ENCODE data around the gene BCR.
"Not testable (repeated sequence)": the region's sequence is repeated elsewhere in the genome, so short reads cannot be mapped to it uniquely, and the experiment has no call there.

Gene BCR

DNA sequence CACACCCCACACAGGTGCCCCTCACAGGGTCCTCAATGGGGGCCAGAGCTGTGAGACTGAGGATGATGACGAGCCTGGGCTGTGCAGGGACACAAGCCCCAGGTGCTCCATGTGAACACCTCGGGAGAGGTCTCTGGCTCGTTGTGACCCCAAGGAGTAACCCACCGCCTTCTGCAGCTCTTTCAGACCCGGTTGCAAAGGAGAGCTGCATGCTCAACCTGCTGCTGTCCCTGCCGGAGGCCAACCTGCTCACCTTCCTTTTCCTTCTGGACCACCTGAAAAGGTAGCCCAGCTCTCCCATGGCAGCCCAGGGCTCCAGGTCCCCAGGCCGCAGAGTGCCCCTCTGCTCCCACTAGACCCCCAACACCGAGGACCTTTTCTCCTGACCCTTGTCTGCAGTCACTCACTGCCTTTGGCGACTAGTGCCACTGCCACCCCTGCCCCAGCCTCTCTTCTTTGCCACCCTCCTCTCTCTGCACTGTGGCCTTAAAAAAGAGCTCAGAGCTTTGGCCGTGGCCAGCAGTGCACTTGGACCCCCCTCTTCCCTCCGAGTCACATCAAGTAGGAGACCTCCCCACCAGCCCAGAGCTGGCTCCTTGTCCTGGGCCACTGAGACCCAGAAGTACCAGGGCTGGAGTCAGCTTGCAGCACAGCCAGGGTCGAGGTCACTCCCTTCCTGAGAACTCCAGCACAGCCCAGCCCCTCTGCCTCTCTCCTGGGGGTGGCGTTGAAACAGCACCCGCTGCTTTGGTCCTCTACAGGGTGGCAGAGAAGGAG, 133.7 kb downstream of the BCR start:
- Histone ChIP-seq H3K27me3 (ENCODE audit: control insufficient read depth in 1 of 2, insufficient read depth in 2 of 2, low read length in 2 of 2) (no peaks in the 10 kb centered on the region), H3K9ac (ENCODE audit: low read length in 2 of 2) (no peak overlapping the region), H3K4me1 (ENCODE audit: control insufficient read depth, insufficient read depth, low read length) (no peaks in the 10 kb centered on the region), H3K36me3 (ENCODE audit: control insufficient read depth in 2 of 2, insufficient read depth in 2 of 2, low read length in 2 of 2) (peaks cover 7 to 15% of the 10 kb centered on the region in 2 donors), H3K9me3 (ENCODE audit: control insufficient read depth in 2 of 2, low read length in 2 of 2) (no peaks in the 10 kb centered on the region), H3K27ac (ENCODE audit: low read length) (no peak overlapping the region), H3K4me3 (ENCODE audit: low read length in 2 of 2) (no peak overlapping the region)

GRCh38 chr22:23315341-23315917, 135.1 kb downstream of the BCR start:
- Histone ChIP-seq H3K9ac (ENCODE audit: low read length in 2 of 2) (no peak overlapping the region), H3K9me3 (ENCODE audit: control insufficient read depth in 2 of 2, low read length in 2 of 2) (no peaks in the 10 kb centered on the region), H3K4me1 (ENCODE audit: control insufficient read depth, insufficient read depth, low read length) (no peaks in the 10 kb centered on the region), H3K4me3 (ENCODE audit: low read length in 2 of 2) (no peak overlapping the region), H3K27ac (ENCODE audit: low read length) (no peak overlapping the region), H3K36me3 (ENCODE audit: control insufficient read depth in 2 of 2, insufficient read depth in 2 of 2, low read length in 2 of 2) (peaks cover 7 to 15% of the 10 kb centered on the region in 2 donors), H3K27me3 (ENCODE audit: control insufficient read depth in 1 of 2, insufficient read depth in 2 of 2, low read length in 2 of 2) (no peaks in the 10 kb centered on the region)

GRCh38 chr22:23316596-23316995, 136.3 kb downstream of the BCR start:
- not testable (repeated sequence) for H3K9ac ChIP-seq (ENCODE audit: low read length in 2 of 2); H3K4me1 ChIP-seq (ENCODE audit: control insufficient read depth, insufficient read depth, low read length); H3K27me3 ChIP-seq (ENCODE audit: control insufficient read depth in 1 of 2, insufficient read depth in 2 of 2, low read length in 2 of 2); H3K27ac ChIP-seq (ENCODE audit: low read length); H3K4me3 ChIP-seq (ENCODE audit: low read length in 2 of 2); H3K9me3 ChIP-seq (ENCODE audit: control insufficient read depth in 2 of 2, low read length in 2 of 2)
- H3K36me3 ChIP-seq (ENCODE audit: control insufficient read depth in 2 of 2, insufficient read depth in 2 of 2, low read length in 2 of 2): peaks cover 7 to 15% of the 10 kb centered on the region in 2 donors

DNA sequence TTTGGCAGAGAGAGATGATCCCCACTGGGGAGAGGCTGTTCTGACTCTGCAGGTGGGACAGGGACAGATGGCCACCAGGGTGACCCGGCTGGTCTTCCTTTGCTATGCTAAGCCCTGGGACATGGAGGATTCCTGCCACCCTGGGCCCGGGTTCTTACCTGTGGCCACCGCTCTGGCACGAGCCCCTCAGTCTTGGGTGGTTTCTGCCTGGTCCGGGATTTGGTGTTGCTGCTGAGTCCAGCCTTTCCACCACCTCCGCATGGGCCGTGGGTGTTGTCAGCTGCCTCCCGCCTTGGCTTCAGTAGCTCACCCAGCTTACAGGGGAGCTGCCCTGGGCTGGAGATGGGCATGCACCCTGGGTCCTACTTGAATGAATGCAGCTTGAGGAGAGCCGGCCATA, 138.0 kb downstream of the BCR start:
- peaks cover 4 to 13% of the 10 kb centered on the region in 2 donors for H3K36me3 ChIP-seq (ENCODE audit: control insufficient read depth in 2 of 2, insufficient read depth in 2 of 2, low read length in 2 of 2)
- not testable (repeated sequence) for H3K27ac ChIP-seq (ENCODE audit: low read length)

DNA sequence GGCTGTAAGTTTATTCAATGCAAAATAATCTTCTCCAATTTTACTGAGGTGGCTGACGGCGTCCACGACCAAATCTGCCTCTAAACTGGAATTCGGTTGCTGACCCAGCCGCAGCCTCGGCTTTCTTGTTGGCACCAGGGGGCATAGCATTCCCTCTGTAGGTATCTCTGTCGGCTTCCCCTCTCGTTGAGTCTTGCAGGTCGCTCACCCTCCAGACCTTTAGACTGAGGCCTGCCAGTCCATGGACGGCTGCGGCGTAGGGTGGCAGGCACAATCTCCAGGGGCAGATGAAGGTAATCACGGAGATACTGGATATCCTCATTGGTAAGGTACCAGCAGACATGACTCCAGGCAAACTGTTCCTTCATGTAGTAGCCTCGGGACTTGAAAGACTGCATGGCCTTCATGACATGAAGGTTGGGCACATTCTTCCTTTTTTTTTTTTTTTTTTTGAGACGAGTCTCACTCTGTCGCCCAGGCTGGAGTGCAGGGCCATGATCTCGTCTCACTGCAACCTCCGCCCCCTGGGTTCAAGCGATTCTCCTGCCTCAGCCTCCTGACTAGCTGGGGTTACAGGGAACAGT, 142.3 kb downstream of the BCR start:
- H3K27me3 ChIP-seq (ENCODE audit: control insufficient read depth in 1 of 2, insufficient read depth in 2 of 2, low read length in 2 of 2); H3K27ac ChIP-seq (ENCODE audit: low read length); H3K36me3 ChIP-seq (ENCODE audit: control insufficient read depth in 2 of 2, insufficient read depth in 2 of 2, low read length in 2 of 2); H3K4me1 ChIP-seq (ENCODE audit: control insufficient read depth, insufficient read depth, low read length); H3K9me3 ChIP-seq (ENCODE audit: control insufficient read depth in 2 of 2, low read length in 2 of 2); H3K9ac ChIP-seq (ENCODE audit: low read length in 2 of 2); H3K4me3 ChIP-seq (ENCODE audit: low read length in 2 of 2): not testable (repeated sequence)

More for the DNA sequence above, 138.0 kb downstream of the BCR start:
- H3K27me3 ChIP-seq (ENCODE audit: control insufficient read depth in 1 of 2, insufficient read depth in 2 of 2, low read length in 2 of 2); H3K9me3 ChIP-seq (ENCODE audit: control insufficient read depth in 2 of 2, low read length in 2 of 2); H3K9ac ChIP-seq (ENCODE audit: low read length in 2 of 2); H3K4me3 ChIP-seq (ENCODE audit: low read length in 2 of 2); H3K4me1 ChIP-seq (ENCODE audit: control insufficient read depth, insufficient read depth, low read length): not testable (repeated sequence)

DNA sequence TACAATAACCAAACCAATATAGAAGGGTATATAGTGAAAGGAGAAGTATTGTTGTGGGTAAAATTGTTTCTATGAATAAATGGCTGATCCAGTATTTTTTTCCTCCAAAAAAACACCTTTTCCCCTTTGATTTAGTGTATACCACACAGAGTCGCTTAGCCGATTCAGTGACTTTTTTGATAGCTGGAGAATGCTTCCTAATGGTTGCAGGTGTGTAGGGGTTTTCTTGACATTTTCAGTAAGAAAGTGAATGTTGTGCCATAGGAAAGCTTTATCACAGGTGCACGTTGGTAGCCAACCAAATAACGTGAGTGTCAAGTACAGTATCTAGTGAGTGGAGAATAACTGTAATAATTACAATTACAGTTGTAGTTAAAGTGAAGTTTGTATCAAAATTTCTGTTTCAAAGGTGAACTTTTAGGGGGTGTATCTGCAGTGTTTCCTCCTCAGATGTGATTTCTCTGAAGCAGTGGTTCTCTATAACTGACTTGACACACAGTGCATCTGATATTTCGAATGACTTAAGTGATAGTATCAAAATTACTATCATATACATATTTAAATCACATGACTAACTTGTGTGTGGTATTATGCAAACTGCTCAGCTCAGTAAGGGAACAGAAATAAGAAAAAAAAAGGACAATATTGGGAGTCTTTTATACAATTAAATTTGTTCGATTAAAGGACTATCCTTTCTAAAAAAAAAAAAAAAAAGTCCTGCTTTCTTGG, 143.8 kb downstream of the BCR start:
- not testable (repeated sequence) for H3K4me3 ChIP-seq (ENCODE audit: low read length in 2 of 2); H3K9ac ChIP-seq (ENCODE audit: low read length in 2 of 2); H3K9me3 ChIP-seq (ENCODE audit: control insufficient read depth in 2 of 2, low read length in 2 of 2); H3K27me3 ChIP-seq (ENCODE audit: control insufficient read depth in 1 of 2, insufficient read depth in 2 of 2, low read length in 2 of 2); H3K27ac ChIP-seq (ENCODE audit: low read length); H3K4me1 ChIP-seq (ENCODE audit: control insufficient read depth, insufficient read depth, low read length); H3K36me3 ChIP-seq (ENCODE audit: control insufficient read depth in 2 of 2, insufficient read depth in 2 of 2, low read length in 2 of 2)

DNA sequence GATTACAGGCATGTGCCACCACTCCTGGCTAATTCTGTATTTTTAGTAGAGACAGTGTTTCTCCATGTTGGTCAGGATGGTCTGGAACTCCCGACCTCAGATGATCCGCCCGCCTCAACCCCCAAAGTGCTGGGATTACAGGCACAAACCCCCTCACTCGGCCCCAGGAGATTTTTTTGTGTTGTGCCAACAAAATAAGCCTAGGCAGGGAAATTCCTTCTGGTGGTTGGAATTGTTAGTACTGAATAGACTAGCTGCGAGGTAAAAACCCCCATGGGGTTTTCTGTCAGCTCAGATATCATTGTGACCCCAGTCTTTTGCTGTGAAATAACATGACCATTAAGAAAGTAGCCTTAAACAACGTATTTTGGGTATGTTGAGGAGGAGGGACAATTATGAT, 144.9 kb downstream of the BCR start:
- H3K4me3 ChIP-seq (ENCODE audit: low read length in 2 of 2): no peak overlapping the region
- H3K27ac ChIP-seq (ENCODE audit: low read length): no peak overlapping the region
- H3K4me1 ChIP-seq (ENCODE audit: control insufficient read depth, insufficient read depth, low read length): no peaks in the 10 kb centered on the region
- H3K27me3 ChIP-seq (ENCODE audit: control insufficient read depth in 1 of 2, insufficient read depth in 2 of 2, low read length in 2 of 2): no peaks in the 10 kb centered on the region
- H3K9ac ChIP-seq (ENCODE audit: low read length in 2 of 2): no peak overlapping the region
- H3K9me3 ChIP-seq (ENCODE audit: control insufficient read depth in 2 of 2, low read length in 2 of 2): no peaks in the 10 kb centered on the region
- no peaks in the 10 kb centered on the region for H3K36me3 ChIP-seq (ENCODE audit: control insufficient read depth in 2 of 2, insufficient read depth in 2 of 2, low read length in 2 of 2)

DNA sequence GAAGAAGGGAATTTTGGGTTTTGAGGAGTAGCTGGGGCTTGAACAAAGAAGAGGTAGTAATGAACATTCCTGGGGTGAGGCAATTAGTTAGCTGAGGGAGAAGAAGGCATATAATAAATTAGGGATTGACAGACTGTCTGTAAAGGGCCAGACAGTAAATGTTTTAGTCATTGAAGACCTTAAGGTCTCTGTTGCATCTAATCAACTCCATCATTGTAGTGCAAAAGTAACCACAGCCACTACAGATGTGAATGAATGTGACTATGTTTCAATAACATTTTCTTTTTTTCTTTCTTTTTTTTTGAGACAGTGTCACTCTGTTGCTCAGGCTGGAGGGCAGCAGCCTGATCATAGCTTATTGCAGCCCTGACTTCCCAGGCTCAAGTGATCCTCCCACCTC, 153.5 kb downstream of the BCR start:
- not testable (repeated sequence) for H3K4me1 ChIP-seq (ENCODE audit: control insufficient read depth, insufficient read depth, low read length); H3K9ac ChIP-seq (ENCODE audit: low read length in 2 of 2); H3K27ac ChIP-seq (ENCODE audit: low read length); H3K4me3 ChIP-seq (ENCODE audit: low read length in 2 of 2); H3K9me3 ChIP-seq (ENCODE audit: control insufficient read depth in 2 of 2, low read length in 2 of 2); H3K36me3 ChIP-seq (ENCODE audit: control insufficient read depth in 2 of 2, insufficient read depth in 2 of 2, low read length in 2 of 2); H3K27me3 ChIP-seq (ENCODE audit: control insufficient read depth in 1 of 2, insufficient read depth in 2 of 2, low read length in 2 of 2)

GRCh38 chr22:23337672-23338071, 157.4 kb downstream of the BCR start:
- H3K27me3 ChIP-seq (ENCODE audit: control insufficient read depth in 1 of 2, insufficient read depth in 2 of 2, low read length in 2 of 2); H3K4me1 ChIP-seq (ENCODE audit: control insufficient read depth, insufficient read depth, low read length); H3K9me3 ChIP-seq (ENCODE audit: control insufficient read depth in 2 of 2, low read length in 2 of 2); H3K27ac ChIP-seq (ENCODE audit: low read length); H3K9ac ChIP-seq (ENCODE audit: low read length in 2 of 2); H3K4me3 ChIP-seq (ENCODE audit: low read length in 2 of 2); H3K36me3 ChIP-seq (ENCODE audit: control insufficient read depth in 2 of 2, insufficient read depth in 2 of 2, low read length in 2 of 2): not testable (repeated sequence)

DNA sequence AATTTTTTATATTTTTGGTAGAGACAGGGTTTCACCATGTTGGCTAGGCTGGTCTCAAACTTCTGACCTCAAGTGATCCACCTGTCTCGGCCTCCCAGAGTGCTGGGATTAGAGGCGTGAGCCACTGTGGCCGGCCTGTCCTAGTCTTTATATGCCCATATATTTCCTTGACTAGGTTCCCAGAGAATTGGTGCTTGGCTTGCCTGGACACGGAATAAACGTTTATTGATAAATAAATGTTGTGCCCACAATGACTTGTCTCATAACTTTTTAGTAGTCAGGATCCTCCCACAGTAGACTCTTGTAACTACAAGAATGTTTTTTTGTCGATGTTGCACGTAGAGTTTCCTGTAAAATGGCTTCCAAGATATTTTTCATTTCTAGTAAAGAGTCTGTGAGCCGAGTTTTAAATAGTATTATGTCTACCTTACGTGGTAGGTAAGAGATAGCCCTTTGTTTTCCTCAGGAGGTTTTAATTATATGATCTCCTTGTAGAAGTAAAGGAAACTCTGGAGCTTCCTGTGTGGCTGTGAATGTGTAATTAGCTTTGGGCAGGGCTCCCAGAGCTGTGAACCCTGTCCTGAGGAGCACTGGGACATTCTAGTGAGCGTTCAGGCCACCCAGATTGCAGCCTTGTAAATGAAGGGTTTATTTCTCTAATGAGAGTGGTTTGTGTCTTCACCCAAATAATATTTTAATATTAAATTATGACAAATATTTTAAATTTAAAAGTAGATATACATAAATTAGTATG, 161.8 kb downstream of the BCR start:
- not testable (repeated sequence) for H3K27me3 ChIP-seq (ENCODE audit: control insufficient read depth in 1 of 2, insufficient read depth in 2 of 2, low read length in 2 of 2); H3K27ac ChIP-seq (ENCODE audit: low read length); H3K4me1 ChIP-seq (ENCODE audit: control insufficient read depth, insufficient read depth, low read length); H3K9me3 ChIP-seq (ENCODE audit: control insufficient read depth in 2 of 2, low read length in 2 of 2); H3K4me3 ChIP-seq (ENCODE audit: low read length in 2 of 2); H3K9ac ChIP-seq (ENCODE audit: low read length in 2 of 2); H3K36me3 ChIP-seq (ENCODE audit: control insufficient read depth in 2 of 2, insufficient read depth in 2 of 2, low read length in 2 of 2)

All from stomach smooth muscle (tissue), 2 donors.